ENCODE measurements around the gene RNF187.
"Not testable (repeated sequence)": the region's sequence is repeated elsewhere in the genome, so short reads cannot be mapped to it uniquely, and the experiment has no call there.

RNF187 gene

DNA sequence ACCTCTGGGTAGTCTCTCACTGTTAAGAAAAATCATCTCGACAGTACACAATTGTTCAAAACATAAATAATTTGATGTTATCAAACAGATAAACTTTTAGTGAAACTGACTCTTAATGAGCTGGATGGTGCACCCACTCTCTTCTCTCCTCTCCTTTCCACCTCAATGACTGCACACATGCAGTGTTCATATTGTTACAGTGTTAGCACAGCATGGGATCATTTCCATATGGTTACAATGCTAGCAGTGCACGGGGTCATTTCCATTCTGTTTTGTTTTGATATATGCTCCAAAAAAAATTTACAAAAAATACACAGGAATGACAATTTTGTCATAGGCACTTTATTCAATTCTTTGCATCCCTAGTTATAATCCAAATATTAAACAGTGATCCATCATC, 26.4 kb upstream of the RNF187 start:
- no CpG with 5 or more reads among the region's 2 CpGs for WGBS (ENCODE audit: insufficient coverage, insufficient read length)
- Histone ChIP-seq H3K4me3 (ENCODE audit: low read length) (no peak overlapping the region), H3K36me3 (ENCODE audit: control insufficient read depth, insufficient read depth, low read length) (no peaks in the 10 kb centered on the region), H3K27ac (ENCODE audit: low read length) (no peak overlapping the region), H3K4me1 (ENCODE audit: control insufficient read depth, insufficient read depth, low read length) (peaks cover 4% of the 10 kb centered on the region; the same call in 1 of the 2 replicates), H3K27me3 (ENCODE audit: control insufficient read depth, insufficient read depth, low read length) (peaks cover 3% of the 10 kb centered on the region; the same call in 1 of the 2 replicates), H3K9me3 (ENCODE audit: control insufficient read depth, insufficient read depth, low read length) (no peaks in the 10 kb centered on the region)
- no peak for DNase-seq (ENCODE audit: low read depth, low spot score)

DNA sequence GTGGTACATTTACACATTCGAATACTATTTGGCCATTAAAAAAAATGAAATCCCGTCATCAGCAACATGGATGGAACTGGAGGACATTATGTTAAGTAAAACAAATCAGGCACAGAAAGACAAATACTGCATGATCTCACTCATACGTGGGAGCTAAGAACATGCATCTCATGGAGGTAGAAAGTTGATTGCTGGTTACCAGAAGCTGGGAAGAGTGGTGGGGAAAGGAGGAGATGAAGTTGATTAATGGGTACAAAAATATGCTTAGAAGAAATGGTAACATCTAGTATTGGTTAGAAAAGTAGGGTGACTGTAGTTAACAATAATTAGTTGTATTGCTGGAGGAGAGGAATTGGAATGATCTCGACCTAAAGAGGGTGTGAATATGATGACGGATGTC, 24.6 kb upstream of the RNF187 start:
- peaks cover 7% of the 10 kb centered on the region for H3K27me3 ChIP-seq (ENCODE audit: control insufficient read depth, insufficient read depth, low read length)
- no CpG with 5 or more reads among the region's 5 CpGs for WGBS (ENCODE audit: insufficient coverage, insufficient read length)
- H3K4me3 ChIP-seq (ENCODE audit: low read length): no peak overlapping the region
- no peak for DNase-seq (ENCODE audit: low read depth, low spot score)
- H3K27ac ChIP-seq (ENCODE audit: low read length): no peak overlapping the region
- H3K4me1 ChIP-seq (ENCODE audit: control insufficient read depth, insufficient read depth, low read length): peaks cover 4% of the 10 kb centered on the region; the same call in 1 of the 2 replicates
- H3K36me3 ChIP-seq (ENCODE audit: control insufficient read depth, insufficient read depth, low read length): no peaks in the 10 kb centered on the region
- no peaks in the 10 kb centered on the region for H3K9me3 ChIP-seq (ENCODE audit: control insufficient read depth, insufficient read depth, low read length)

DNA sequence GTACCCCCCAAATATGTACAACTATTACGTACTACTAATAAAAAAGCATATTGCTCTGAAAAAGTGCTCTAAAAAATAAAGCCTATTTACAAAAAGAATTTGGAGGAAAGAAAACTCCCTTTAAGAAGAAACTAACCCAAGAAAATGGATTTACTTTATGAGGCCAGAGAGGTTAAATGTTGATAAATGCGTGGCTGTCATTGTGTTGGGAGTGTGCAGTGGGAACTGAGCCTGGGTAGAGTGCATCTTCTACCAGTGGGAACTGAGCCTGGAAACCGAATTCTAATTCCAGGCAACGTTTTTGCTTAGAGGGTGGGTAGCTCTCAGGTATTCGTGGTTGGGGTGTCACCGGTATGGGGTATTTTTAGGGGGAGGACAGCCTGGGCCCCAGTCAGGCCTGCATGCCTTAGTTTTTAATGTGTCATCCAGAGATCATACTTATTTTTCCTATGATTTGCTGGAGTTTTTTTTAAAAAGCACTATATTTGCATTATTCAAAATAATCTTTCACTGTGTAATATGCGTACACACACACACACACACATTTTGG, 24.1 kb upstream of the RNF187 start:
- Histone ChIP-seq H3K4me1 (ENCODE audit: control insufficient read depth, insufficient read depth, low read length) (peaks cover 4% of the 10 kb centered on the region; the same call in 1 of the 2 replicates), H3K9me3 (ENCODE audit: control insufficient read depth, insufficient read depth, low read length) (no peaks in the 10 kb centered on the region), H3K4me3 (ENCODE audit: low read length) (no peak overlapping the region), H3K27ac (ENCODE audit: low read length) (no peak overlapping the region), H3K36me3 (ENCODE audit: control insufficient read depth, insufficient read depth, low read length) (no peaks in the 10 kb centered on the region), H3K27me3 (ENCODE audit: control insufficient read depth, insufficient read depth, low read length) (peaks cover 8% of the 10 kb centered on the region)
- no CpG with 5 or more reads among the region's 7 CpGs for WGBS (ENCODE audit: insufficient coverage, insufficient read length)
- DNase-seq (ENCODE audit: low read depth, low spot score): no peak

DNA sequence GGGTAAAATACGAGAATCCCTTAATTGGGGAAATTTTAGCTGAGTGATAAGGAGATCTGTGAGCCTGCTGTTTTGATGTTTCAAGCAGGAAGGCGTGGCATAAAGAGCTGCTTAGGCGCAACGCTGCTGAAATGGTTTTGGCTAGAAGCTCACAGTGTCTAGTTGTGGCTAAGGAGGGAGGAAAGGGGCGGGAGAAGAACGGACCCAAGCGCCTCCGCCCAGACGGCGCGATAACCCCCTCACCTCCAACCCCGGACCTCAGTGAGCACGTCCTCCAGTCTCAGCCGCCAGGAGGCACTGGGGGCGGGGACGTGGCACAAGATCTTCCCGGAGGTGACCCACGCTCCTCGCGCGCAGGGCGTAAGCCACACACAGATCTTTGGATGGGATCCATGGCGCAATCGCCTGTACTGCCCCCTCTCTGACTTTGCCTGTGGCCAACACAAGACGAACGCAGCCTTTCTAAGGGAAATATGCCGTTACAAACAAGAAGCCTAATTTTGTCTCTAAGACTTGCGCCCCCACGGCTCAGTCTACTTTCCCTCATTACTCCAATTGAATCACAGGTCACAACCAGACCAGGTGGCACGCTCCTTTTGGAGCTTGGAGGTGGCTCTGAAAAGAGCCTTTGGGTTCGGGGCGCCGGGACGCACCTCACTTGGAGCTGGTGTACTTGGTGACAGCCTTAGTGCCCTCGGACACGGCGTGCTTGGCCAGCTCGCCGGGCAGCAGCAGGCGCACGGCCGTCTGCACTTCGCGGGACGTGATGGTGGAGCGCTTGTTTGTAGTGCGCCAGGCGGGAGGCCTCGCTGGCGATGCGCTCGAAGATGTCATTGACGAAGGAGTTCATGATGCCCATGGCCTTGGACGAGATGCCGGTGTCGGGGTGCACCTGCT, 23.4 kb upstream of the RNF187 start:
- Histone ChIP-seq H3K27ac (ENCODE audit: low read length) (no peak overlapping the region), H3K27me3 (ENCODE audit: control insufficient read depth, insufficient read depth, low read length) (peaks cover 8% of the 10 kb centered on the region), H3K4me3 (ENCODE audit: low read length) (peak overlapping the region; percentile 2; the same call in 1 of the 2 replicates), H3K4me1 (ENCODE audit: control insufficient read depth, insufficient read depth, low read length) (peaks cover 4% of the 10 kb centered on the region; the same call in 1 of the 2 replicates), H3K36me3 (ENCODE audit: control insufficient read depth, insufficient read depth, low read length) (no peaks in the 10 kb centered on the region), H3K9me3 (ENCODE audit: control insufficient read depth, insufficient read depth, low read length) (no peaks in the 10 kb centered on the region)
- DNase-seq (ENCODE audit: low read depth, low spot score): no peak
- WGBS (ENCODE audit: insufficient coverage, insufficient read length): no CpG with 5 or more reads among the region's 56 CpGs

DNA sequence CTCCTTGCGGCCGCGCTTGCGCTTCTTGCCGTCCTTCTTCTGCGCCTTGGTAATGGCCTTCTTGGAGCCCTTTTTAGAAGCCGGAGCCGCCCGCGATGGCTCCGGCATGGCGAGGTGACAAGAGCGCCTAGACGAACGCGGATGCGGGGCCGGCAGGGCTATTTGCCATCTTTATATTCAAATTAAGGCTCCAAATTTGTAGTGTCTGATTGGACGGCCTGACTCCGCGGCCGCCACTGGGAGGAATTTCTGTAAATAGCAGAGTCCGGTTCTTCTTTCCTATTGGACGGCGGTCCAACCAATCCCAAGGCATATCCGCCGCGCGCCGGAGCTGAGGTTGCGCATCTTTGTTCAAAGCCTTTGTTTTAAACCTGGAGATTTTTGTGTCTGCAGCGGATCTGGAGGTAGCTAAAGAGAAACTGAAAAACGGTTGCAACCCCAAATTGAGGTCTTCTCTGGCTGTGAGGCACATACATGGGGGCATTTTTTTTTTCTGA, 22.6 kb upstream of the RNF187 start:
- DNase-seq (ENCODE audit: low read depth, low spot score): no peak
- no peak overlapping the region for H3K27ac ChIP-seq (ENCODE audit: low read length)
- H3K27me3 ChIP-seq (ENCODE audit: control insufficient read depth, insufficient read depth, low read length): peaks cover 8% of the 10 kb centered on the region
- H3K36me3 ChIP-seq (ENCODE audit: control insufficient read depth, insufficient read depth, low read length): no peaks in the 10 kb centered on the region
- peaks cover 5% of the 10 kb centered on the region; the same call in 1 of the 2 replicates for H3K4me1 ChIP-seq (ENCODE audit: control insufficient read depth, insufficient read depth, low read length)
- no peaks in the 10 kb centered on the region for H3K9me3 ChIP-seq (ENCODE audit: control insufficient read depth, insufficient read depth, low read length)
- H3K4me3 ChIP-seq (ENCODE audit: low read length): no peak overlapping the region
- WGBS (ENCODE audit: insufficient coverage, insufficient read length): no CpG with 5 or more reads among the region's 33 CpGs

DNA sequence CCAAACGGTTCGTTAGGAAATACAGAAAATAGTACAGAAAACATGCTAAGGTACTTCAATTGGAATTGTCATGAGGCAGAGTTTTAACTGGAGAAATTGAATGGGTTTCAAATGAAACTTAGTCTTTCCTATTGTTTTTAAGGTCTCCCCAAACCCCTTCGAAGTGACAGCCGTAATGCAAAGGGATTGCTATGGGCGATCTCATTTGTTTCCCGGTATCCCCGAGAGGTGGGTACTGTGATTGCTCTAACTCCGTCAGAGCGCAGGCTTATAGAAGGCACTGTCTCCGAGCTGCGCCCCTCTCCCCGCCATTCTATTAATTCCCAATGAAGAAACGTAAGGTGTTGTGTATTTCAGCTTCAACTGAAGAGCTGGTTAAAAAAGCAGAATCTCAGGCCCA, 22.0 kb upstream of the RNF187 start:
- no peak overlapping the region for H3K27ac ChIP-seq (ENCODE audit: low read length)
- no CpG with 5 or more reads among the region's 13 CpGs for WGBS (ENCODE audit: insufficient coverage, insufficient read length)
- peaks cover 8% of the 10 kb centered on the region for H3K27me3 ChIP-seq (ENCODE audit: control insufficient read depth, insufficient read depth, low read length)
- no peak for DNase-seq (ENCODE audit: low read depth, low spot score)
- H3K9me3 ChIP-seq (ENCODE audit: control insufficient read depth, insufficient read depth, low read length): no peaks in the 10 kb centered on the region
- peaks cover 5% of the 10 kb centered on the region; the same call in 1 of the 2 replicates for H3K4me1 ChIP-seq (ENCODE audit: control insufficient read depth, insufficient read depth, low read length)
- H3K4me3 ChIP-seq (ENCODE audit: low read length): no peak overlapping the region
- no peaks in the 10 kb centered on the region for H3K36me3 ChIP-seq (ENCODE audit: control insufficient read depth, insufficient read depth, low read length)

DNA sequence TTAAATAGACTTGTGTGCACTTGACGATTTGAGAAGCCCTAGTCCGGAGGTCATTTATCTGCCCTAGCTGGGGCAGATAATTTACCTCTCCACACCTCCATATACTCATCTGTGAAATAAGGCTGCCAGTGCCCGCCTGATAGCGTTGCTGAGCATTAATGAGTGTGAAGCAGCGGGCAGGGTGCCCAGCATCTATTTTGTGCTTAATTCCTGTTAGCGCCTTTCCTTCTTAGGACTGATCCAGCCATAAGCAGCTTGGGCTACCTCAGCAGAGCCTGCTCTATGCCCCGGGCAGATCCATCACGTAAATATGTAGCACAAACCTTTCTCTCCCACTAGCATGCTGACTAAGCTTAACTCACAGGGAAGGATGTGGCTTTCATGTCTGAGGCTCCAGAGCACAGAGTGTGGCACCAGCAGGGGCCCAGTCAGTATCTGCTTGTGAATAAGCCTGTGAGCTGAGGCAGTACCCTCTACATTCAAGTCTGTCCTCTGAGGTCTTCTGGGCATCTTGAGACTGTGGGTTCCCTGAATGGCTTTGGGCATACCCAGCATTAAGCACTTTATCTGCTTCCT, 21.5 kb upstream of the RNF187 start:
- WGBS (ENCODE audit: insufficient coverage, insufficient read length): no CpG with 5 or more reads among the region's 8 CpGs
- Histone ChIP-seq H3K36me3 (ENCODE audit: control insufficient read depth, insufficient read depth, low read length) (no peaks in the 10 kb centered on the region), H3K9me3 (ENCODE audit: control insufficient read depth, insufficient read depth, low read length) (no peaks in the 10 kb centered on the region), H3K27me3 (ENCODE audit: control insufficient read depth, insufficient read depth, low read length) (peaks cover 8% of the 10 kb centered on the region), H3K4me3 (ENCODE audit: low read length) (no peak overlapping the region), H3K27ac (ENCODE audit: low read length) (no peak overlapping the region), H3K4me1 (ENCODE audit: control insufficient read depth, insufficient read depth, low read length) (peaks cover 6% of the 10 kb centered on the region)
- no peak for DNase-seq (ENCODE audit: low read depth, low spot score)

DNA sequence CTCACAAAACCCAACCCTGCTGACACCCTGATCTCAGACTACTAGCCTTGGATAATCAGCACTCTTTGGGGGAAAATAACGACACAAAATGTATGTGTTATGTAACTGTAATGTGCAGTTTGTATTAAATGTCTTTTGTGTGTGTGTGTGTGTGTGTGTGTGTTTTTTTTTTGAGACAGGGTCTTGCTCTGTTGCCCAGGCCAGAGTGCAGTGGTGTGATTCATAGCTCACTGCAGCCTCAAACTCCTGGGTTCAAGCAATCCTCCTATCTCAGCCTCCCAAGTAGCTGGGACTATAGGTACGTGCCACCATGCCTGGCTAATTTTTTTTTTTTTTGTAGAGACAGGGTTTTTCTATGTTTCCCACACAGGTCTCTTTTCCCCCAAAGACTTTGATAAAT, 19.0 kb upstream of the RNF187 start:
- not testable (repeated sequence) for H3K9me3 ChIP-seq (ENCODE audit: control insufficient read depth, insufficient read depth, low read length); H3K27me3 ChIP-seq (ENCODE audit: control insufficient read depth, insufficient read depth, low read length); DNase-seq (ENCODE audit: low read depth, low spot score); H3K27ac ChIP-seq (ENCODE audit: low read length); H3K36me3 ChIP-seq (ENCODE audit: control insufficient read depth, insufficient read depth, low read length); H3K4me3 ChIP-seq (ENCODE audit: low read length); H3K4me1 ChIP-seq (ENCODE audit: control insufficient read depth, insufficient read depth, low read length)
- WGBS (ENCODE audit: insufficient coverage, insufficient read length): no CpG with 5 or more reads among the region's 2 CpGs

DNA sequence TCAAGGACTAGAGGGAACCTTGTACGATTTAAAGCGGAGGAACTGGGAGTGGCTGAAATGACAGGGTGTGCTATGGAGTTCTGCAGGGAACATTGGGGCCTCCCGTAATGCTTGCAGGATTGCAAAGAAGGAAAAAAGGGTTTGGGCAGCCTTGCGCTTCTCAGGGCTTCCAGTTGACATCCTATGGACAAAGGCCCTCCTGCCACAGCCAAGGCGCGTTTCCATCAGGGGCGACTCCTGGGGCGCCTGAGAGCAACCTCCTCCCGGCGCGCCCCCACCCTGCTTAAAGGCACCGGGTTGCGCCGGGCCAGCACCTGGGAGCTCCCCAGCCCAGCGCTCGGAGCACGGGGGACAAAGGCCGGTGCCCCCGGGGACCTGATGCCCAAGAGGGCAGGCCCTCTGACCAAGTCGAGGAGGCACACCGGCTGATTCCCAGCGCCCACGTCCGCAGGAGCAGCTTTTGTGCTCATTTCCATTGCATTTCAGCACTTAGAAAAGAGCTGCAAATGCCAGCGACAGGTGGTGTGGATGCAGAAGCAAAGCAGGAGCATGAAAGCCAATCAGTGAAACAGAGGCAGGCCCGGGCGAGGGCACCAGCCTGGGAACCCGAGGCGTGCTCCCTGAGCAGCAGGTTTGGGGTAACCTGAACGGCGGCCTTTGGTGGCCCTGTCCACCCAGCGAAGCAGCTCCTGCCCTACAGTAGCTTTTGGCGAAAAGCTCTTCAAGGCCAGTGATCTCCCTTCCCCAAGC, 17.6 kb upstream of the RNF187 start:
- Histone ChIP-seq H3K27ac (ENCODE audit: low read length) (no peak overlapping the region), H3K27me3 (ENCODE audit: control insufficient read depth, insufficient read depth, low read length) (peaks cover 5% of the 10 kb centered on the region), H3K9me3 (ENCODE audit: control insufficient read depth, insufficient read depth, low read length) (no peaks in the 10 kb centered on the region), H3K4me1 (ENCODE audit: control insufficient read depth, insufficient read depth, low read length) (peaks cover 4% of the 10 kb centered on the region), H3K36me3 (ENCODE audit: control insufficient read depth, insufficient read depth, low read length) (no peaks in the 10 kb centered on the region), H3K4me3 (ENCODE audit: low read length) (no peak overlapping the region)
- DNase-seq (ENCODE audit: low read depth, low spot score): no peak
- no CpG with 5 or more reads among the region's 33 CpGs for WGBS (ENCODE audit: insufficient coverage, insufficient read length)

DNA sequence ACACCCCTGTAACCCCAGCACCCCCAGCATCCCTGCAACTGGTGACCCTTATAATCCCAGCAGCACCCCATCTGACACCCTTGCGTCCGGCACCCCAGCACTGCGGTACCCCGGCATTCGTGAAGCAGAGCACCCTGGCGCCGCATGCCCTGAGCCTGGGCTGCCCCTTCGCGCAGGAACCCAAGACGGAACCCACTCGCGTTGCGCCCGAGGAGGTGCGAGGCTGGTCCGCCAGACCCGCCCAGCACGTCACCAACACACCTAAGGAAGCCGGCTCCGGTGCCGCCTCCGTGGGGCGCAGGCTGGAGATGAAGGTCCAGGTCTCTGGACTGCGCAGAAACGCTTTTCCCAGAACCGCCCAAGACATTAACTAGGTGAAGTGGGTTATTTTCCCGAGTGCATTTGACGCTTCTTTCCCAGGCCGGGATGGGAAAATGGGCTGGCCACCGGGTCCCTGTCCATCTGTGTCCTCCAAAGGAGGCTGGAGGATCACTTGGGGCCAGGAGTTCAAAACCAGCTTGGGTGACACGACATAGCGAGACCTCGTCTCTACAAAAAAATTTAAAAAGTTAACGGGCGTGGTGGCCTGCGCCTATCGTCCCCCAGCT, 15.9 kb upstream of the RNF187 start:
- no peak overlapping the region for H3K27ac ChIP-seq (ENCODE audit: low read length)
- WGBS (ENCODE audit: insufficient coverage, insufficient read length): no CpG with 5 or more reads among the region's 37 CpGs

More for the DNA sequence above, 15.9 kb upstream of the RNF187 start:
- no peaks in the 10 kb centered on the region for H3K36me3 ChIP-seq (ENCODE audit: control insufficient read depth, insufficient read depth, low read length)
- peaks cover 4% of the 10 kb centered on the region for H3K4me1 ChIP-seq (ENCODE audit: control insufficient read depth, insufficient read depth, low read length)
- no peaks in the 10 kb centered on the region for H3K9me3 ChIP-seq (ENCODE audit: control insufficient read depth, insufficient read depth, low read length)
- H3K4me3 ChIP-seq (ENCODE audit: low read length): no peak overlapping the region
- no peak for DNase-seq (ENCODE audit: low read depth, low spot score)
- H3K27me3 ChIP-seq (ENCODE audit: control insufficient read depth, insufficient read depth, low read length): peaks cover 5% of the 10 kb centered on the region

All from iPS DF 6.9 (cell line).